HG02678 (cell line): Measurements from ENCODE around the gene WT1.

Source experiments
- ATAC-seq: cut with Tn5 transposase; IDR thresholded peaks from one replicate; pipeline ENCODE4 v1.9.1; 2021; ENCODE audit warnings: mild to moderate bottlenecking, moderate library complexity; ENCODE audit not compliant: unreplicated experiment

The WT1 gene

DNA sequence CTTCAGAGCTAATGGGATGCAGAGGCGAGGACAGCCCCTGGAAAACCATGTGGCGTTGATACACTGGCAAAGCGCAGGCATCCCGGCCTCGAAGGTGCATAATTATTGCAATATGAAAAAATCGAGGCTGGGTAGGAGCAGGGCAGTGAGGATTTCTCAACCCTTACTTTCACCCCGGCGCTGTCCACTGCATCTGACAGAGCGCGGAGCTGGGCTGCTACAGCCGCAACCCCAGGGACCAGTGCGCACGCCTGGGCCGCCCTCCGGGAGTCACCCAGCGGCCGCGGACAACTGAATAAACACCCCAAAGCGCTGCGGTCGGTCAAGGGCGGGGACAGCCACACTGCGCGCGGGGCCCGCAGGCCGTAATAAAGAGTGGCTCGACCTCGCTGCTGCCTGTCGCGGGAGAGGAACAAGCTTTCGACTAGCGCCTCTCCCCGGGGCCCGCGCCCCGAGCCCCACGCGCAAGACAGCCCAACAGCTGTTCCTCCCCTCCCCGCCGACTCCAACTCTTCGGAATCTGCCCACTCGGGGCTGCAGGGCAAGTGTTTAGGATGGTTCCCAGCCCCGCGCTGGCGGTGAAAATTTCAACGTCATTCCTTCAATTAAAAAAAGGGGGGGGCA lies 3.6 kb upstream of the WT1 start:
- no peak for ATAC-seq

DNA sequence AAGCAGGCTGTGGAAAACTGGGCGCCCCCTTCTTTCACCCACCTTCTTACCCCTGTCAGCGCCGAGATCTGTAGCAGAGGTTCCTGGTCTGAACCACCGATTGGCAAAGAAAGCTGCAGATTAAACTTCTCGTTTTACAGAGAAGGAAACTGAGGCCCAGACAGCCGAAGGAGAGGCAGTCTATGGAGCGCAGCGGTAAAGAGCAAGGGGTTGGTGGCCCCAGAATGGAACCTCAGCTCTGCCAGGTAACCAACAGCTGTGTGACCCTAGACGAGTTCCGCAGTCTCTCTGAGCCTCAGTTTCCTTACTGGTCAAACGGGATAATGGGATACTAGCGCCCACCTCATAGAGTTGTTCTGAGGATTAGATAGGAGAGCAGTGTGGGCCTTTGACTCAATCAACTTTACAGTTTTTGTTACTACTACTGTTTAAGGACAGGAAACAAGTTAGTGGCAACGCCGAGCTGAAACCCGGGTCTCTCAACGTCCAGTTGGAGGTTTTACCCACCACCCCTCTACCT lies 3.1 kb upstream of the WT1 start:
- no peak for ATAC-seq

DNA sequence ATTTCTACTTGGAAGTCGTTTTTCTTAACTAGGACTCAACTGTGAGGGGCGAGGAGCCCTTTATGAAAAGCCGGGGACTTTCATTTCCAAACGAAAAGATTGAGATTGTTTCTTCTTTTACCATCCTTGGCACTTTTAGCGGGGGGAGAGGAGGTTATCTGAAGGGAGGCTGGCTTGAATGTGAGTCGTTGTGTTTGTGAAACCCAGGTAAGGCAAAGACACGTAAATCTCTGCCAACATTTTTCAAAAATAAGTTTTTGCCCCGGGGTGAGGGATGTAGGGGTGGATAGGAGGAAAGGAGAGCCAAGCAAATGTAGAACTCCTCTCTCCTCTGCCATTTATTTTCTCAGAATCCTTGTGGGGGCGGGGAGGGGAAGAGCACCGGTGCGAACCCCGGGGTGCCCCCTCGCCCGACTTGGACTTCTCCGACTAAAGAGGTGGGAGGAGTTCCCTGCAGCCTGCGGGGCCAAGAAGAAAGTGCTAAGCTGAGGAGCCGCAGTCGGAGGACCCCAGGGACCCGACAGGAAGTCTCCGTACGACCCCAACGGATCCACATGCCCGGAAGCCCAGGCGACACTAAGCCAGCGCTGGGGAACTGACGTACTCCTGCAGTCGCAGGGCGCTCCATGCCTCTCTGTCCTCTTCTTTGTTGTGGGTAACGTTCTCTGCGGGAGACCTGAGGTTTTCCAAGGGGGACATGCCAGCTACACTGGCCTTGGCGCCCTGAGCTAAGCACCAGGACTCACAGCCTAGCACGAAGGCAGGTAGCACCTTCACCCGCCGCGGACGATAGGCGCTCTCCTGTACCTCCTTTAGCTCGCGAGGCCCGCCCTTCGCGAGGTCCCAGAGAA lies 2.4 kb upstream of the WT1 start:
- ATAC-seq: no peak

DNA sequence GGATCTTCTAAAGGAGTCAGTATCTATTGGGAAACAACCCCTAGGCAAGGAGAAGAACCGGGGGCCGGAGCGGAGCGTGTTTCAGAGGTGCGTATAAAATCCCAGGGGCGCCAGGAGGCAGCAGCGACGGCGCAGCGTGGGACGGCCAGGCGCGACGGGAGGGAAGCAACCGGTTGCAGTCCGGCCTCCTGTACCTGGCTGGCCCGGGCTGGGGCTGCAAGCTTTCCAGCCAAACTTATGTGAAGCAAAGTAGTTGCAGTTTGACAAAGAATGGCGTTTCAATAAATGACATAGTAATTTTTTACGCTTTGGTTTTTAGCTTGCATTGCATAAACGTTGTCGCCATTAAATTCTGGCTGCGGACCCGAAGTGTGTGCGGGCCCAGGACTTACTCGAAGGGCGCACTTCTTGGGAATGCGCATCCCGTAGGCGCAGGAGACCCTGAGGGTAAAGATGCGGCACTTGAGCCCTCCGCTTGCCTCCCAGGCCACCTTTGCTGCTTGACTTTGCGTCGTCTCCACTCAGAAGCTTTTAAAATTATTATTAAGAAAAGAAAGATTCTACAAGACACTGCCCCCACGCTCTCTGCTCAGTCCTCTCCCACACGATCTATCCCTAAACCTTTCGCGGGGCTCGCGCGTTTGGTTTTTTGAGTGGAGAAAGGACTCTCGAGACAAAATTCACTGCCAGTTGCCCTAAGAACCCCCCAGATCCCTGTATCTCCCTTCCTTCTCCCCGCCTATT lies 1.6 kb upstream of the WT1 start:
- ATAC-seq: no peak

DNA sequence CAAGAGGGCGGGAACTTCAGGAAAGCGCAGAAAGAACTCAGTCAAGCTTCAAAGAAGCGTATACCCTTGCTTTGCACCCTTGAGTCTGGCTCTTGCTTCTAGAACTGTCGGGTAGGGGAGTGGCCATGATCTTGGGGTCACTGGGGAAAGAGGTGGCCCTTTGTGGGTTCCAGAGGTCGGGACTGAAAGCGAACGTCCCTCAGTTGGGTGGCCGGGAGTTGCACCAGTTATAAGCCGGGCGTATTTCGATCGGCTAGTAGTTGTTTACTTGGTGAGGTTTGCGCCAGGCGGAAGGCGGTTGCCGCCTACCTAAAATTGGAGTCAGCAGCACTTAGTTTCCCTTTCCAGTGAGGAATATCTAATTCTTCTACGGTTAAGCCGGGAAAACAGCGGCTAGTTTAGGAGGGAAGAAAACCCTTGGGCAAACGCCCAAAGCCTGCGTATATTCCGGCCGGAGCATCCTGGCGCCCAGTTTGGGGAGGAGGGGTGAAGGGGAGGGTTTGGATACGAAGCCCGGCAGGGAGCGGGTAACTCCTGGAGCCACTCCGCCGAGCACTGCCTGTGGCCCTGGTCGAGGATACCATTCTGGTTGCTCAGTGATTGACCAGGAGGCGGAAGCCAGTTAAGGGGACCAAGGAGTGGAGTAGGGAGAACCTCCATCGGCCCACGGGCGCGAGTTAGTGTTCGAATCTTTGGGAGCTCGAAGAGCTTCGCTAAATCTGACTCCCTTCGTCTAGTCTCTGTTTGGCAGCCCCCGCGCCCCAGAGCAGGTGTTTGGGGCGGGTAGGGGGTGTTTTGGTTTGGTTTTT lies 807 bp upstream of the WT1 start:
- ATAC-seq: no peak

DNA sequence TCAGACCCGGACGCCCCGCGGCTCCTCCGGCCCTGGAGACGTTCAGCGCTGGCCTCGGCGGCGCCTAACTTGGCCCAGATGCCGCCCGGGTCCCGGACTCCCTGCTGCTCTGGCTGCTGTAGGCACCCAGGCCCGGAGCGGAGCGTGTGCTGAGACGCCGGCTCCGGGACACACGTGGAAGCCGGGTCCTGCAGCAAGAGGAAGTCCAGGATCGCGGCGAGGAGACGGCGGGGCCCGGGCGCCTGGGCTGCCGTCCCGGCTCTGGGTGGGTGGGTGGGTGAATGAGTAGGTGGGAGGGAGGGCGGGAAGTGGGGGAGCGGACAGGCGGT lies 223 bp downstream of the WT1 start:
- no peak for ATAC-seq

DNA sequence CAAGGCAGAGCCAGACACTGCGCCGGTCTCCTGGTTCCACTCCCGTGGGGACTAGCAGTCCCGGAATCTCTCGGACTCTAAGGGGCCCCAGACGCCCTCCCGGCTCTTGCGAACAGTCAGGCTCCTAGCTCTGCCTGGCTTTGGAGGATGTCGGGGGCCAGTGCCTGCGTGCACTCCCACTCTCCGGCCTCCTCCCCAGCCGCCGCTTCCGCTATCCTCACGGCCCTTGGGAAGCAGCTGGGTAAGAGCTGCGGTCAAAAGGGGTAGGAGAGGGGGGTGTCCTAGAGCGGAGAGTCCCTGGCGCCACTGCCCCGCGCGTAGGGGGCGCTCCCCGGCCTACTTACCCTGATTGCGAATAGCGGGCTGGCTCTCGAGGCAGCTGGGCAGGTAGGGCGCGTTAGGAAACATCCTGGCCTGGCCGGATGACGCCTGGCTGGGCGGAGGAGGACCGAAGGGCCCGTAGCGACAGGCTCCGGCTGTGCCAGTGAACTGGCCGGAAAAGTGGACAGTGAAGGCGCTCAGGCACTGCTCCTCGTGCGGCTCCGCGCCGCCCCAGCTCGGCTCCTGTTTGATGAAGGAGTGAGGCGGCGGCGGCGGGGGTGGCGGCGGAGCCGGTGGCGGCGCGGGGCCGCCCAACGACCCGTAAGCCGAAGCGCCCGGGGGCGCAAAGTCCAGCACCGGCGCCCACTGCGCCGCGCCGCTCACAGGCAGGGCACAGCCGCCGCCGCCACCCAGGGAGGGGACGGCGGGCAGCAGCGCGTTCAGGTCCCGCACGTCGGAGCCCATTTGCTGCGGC lies 785 bp downstream of the WT1 start:
- ATAC-seq: no peak

DNA sequence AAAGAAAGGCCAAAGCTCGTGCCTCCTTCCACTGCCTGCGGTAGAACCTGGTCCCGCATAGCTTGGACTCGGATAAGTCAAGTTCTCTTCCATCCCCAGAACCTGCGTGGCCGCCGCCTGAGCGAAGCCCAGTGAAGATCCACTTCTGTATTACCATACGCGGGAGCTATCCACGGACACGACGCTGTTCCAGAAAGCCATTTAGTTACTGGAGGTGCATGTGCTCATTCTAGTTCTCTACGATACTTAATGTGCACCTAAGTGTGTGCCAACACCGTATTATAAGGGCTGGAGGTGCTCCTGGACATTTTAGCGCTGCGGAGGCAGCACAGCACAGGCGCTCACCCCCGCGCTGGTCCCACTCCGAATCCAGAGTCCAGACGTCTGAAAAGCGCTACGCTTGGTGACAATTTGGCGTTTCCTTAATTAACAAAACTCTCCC lies 1.4 kb downstream of the WT1 start:
- no peak for ATAC-seq

DNA sequence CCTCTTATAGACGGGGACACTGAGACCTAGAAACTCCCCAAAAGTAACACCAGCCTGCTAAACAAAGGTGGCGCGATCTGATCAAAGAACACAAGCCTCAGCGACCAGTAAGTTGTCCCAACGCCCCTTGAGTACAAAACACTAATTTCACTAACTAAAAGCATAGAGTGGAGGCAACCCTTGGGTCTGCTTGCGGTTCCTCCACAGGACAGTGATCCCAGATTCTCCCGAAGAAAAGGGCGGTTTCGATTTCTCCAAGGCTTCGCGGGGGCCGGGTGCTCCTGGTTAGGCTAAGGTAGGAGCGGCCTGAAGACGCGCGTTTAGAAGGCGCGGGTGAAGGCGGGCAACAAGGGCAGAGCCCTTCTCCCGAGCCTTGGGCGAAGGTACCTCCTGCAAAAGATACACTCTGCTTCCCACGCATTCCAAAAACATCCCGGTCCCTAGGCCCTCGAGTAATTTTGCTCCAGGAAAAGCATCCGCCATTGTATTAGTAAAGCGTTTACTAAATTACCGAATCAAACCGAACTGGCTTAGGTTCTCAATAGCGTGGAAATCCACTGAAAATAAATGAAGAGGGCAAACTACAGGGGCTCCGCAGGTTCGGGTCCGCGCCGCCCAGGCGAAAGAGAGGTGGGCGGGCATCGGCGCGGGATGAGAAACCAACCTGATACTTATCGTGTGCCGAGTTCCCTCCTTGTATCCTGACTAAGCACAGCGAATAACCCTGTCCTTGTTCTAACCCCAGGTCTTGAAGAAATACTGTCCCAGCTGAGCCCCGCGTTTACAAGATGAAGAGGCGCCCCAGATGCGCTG lies 2.0 kb downstream of the WT1 start:
- ATAC-seq: no peak

DNA sequence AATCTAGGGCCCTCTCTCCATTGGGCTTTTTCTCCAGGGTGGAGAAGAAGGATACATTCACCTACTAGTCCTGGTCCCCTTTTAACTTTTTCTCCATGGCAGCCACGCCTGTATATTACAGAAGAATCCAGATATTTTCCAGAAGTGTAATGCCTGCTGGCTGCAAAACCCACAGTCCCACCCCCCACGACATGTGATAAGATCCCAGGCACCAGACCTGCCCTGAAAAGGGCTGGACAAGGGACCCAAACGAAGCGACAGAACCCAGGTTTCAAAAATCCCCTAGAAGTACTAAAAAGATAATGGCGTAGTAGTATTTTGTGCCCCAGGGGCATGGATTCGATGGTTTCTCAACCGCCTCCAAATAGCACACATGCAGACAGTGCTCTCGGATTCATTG lies 2.8 kb downstream of the WT1 start:
- ATAC-seq: no peak

DNA sequence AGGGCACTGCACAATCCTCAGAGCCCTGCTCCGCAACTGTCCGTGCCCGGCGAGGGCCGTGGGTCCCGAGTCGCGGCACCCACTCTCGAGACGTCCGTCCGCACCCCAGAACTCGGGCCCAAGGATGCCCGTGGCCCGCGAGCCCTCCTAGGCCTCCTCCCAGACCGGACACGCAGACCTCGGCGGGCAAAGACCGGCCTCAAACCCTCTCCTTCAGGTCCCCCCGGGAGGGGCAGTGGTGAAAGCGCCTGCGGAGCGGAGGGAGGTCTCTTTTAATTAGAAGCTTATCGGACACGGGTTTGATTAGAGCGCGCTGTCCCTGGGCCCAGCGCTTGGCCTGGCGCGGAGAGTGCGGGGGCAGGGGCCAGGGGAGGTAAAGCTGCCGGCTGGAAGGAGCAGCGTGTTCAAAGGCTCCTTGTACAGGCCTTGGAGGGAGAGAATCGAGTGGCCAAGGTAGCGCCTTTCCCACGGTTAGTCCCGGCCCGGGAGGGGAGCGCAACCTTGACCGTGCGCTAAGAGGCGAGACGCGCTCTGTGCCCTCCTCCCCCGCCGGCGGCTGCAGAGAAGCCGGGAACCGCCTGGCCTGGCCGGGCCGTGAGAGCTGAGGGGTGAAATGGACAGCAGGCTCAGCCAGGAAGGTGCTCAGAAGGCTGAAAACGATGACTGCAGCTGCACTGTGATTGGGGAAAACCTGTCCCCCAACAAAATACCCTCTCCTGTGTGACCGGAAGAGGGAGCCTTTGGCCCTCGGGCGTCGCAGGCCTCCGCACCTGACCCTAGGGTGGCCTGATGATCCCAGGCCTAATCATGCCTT lies 4.6 kb downstream of the WT1 start:
- ATAC-seq: no peak

DNA sequence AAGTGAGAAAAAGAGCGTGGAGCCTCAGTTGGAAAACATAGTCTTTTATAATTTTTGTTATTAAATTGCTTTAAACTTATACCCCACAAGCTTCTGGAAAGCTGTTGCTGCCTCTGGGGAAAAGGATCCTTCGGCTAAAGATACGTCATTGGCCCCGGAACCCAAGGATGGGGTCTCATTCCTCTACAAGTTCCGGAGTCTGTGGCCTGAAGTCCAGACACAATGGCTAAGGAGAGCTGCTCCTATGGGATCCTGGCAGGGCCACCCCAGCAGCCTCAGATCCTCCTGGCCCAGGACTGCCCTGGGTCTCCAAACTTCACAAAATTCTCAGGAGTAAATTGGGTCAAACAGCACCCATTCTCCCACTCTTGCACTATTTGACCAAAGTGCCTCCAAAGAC lies 5.9 kb downstream of the WT1 start:
- ATAC-seq: no peak

DNA sequence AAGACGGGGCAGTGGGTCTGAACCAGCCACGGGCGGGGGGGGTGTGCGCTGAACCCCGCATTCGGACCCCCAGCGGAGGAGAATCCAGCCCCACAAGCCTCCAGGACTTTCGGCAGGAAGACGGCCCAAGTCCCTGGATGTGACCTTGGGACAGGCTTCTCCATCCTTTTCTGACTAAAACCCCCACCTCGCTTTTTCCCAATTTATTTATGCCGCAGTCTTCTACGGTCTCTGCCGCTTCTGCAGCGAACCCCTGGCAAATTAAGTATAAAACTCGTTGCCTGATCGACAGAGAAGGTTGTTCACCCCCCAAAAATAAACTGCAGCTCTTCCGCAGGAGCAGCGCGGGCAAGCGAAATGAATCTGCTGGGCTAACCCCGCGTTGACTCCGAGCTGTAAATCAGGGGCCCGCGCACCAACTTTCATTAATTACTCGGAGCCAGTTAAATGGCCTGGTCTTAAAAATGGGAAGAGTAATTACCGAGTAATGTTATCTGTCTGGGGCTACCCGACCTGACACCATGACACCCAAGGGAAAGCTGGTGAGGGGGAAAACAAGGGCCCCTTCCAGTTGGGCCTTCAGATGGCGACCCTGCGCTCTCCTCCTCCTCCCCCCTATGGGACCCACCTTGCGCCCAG lies 6.6 kb downstream of the WT1 start:
- ATAC-seq: no peak

DNA sequence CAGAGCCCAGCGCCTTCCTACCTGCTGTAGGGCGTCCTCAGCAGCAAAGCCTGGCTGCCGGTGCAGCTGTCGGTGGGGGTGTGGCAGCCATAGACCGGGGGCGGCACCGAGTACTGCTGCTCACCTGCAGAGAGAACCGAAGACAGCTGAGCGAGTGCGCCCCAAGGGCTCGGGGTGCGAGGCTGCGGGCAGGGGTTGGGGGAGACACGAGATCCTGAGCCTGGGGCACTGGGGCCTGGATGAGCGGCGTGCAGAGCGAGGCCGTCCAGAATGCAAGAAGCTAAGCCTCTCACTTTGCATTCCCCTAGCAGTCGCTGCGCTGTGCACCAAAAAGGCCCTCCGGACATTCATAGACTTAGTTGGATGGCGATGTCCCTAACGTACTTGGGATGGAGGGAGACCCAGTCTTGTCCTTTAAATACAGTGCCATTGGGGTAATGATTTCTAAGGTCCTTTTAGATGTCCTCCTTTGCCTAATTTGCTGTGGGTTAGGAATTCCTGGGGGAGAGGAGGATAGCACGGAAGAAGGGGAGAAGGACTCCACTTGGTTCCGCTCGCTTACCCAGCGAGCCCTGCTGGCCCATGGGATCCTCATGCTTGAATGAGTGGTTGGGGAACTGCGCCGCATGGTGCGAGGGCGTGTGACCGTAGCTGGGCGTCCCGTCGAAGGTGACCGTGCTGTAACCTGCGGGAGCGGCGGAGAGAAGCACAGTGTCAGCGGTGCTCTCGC lies 7.2 kb downstream of the WT1 start:
- ATAC-seq: no peak

DNA sequence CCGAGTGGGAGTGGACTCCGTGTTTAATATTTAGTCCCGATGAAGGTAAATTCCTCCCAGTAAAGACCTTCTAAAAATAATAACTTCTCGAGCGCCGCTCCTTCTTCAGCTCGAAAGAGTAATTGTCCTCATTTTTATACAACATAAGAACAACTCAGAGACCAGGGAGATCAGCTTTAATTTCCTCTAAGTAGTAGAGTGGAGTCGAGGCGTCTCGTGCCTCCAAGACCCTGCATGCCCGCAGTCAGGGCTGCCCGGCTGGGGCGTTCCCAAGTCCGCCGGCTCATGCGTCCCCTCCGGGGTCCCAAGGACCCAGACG lies 7.8 kb downstream of the WT1 start:
- ATAC-seq: no peak

DNA sequence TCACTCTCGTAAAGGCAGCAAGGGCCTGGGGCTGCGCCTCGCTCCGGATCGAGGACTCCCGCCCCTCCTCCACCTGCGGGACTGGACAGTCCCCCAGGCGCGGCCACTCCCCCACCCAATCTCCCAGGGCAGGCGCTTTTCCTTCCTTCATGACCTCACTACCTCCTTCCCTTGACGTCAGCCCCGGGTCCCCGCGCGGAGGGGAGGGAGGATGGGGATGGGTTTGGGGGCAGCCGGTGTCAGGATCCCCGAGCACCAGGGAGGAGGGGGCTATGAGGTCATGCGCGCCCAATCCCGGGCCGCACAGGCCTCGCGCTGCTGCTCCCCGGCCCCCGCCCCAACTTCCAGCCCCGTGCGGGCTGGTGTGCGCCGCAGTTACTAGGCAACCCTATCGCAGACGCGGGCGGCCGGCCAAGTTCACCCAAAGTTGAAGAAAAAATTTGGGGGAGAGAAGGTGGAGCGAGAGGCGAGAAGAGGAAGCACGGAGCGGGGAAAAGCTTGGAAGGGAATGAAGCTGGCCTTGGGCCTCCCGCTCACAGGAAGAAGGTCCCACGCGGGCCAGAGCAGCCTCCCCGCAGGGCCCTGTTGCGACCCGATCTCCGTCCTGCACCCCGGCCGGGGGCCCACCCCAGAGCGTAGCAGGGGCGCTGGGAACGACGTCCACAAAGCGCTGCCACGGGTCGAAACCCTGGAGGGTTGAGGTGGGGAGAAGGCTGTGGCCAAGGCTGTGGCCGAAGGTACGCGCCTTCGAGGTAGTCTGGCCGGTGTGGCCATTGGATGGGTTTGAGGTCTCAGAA lies 8.3 kb downstream of the WT1 start:
- ATAC-seq: no peak

DNA sequence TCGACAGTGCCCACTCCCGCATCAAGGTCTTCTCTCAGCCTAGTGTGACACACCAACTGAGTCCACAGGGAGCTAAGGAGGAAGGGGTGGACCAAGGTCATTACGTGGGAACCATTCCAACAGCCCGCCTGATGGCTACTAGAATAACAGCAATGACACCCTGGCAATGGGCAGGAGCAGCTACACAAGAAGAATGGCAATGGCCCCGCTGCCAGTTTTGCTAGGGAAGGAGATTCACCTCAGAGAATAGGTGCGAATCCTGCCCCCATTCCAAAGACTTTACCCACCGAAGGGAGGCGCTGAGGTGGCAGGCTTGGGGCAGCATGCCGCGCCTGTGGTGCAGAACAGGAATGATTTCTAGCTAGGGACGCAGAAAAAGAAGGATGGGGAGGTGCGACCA lies 9.1 kb downstream of the WT1 start:
- ATAC-seq: no peak
